Mesendoderm (in vitro differentiated cells): ENCODE data around the gene CCDC120. TPM values are rescaled to one million over a fixed set of nuclear protein-coding genes. Genes with fewer than 3 reads are reported as not detected.

Experiments used
- small RNA-seq: library from polyadenylated mRNA; stranded (forward); fragments of <200 nt; extraction: miRNeasy Mini kit (QIAGEN cat#:217004); gene quantifications from one replicate; pipeline ENCODE3, GENCODE V24; 2013; ENCODE audit not compliant: insufficient read depth

Gene CCDC120

Small RNA genes within 50 kb of the gene (small RNA-seq; reads per million reads assigned to genes)
- not detected for gene RNU4-52P
